Neuron (in vitro differentiated cells): ENCODE data around the gene PPP1CA.

Experiments used
- H2AFZ ChIP-seq: one replicate; pipeline ENCODE4 v1.6.1; 2013; ENCODE audit warnings: low read depth, mild to moderate bottlenecking, inconsistent platforms, low read length, moderate library complexity
- H3K27me3 ChIP-seq: one replicate; pipeline ENCODE4 v1.6.1; 2013; ENCODE audit warnings: low read length; ENCODE audit not compliant: insufficient read depth
- H3K36me3 ChIP-seq: one replicate; pipeline ENCODE4 v1.6.1; 2013; ENCODE audit warnings: low read length; ENCODE audit not compliant: insufficient read depth
- H3K4me1 ChIP-seq: one replicate; pipeline ENCODE4 v1.6.1; 2013; ENCODE audit warnings: low read length; ENCODE audit not compliant: insufficient read depth
- H3K4me3 ChIP-seq: 2 replicates; pipeline ENCODE4 v1.5.1; 2013; ENCODE audit warnings: mild to moderate bottlenecking, low read length, moderate library complexity
- H3K9me3 ChIP-seq: one replicate; pipeline ENCODE4 v1.6.1; 2013; ENCODE audit warnings: low read length

Gene PPP1CA

GRCh38 chr11:67438158-67438902 lies 36.7 kb upstream of the PPP1CA start:
- H2AFZ ChIP-seq, result no peak overlapping the region
- no peak overlapping the region for H3K4me3 ChIP-seq
- peaks cover 7% of the 10 kb centered on the region for H3K4me1 ChIP-seq
- H3K9me3 ChIP-seq, result no peaks in the 10 kb centered on the region
- H3K36me3 ChIP-seq, result peaks cover 43% of the 10 kb centered on the region
- H3K27me3 ChIP-seq, result no peaks in the 10 kb centered on the region

- no peaks in the 10 kb centered on the region for H3K9me3 ChIP-seq
- no peaks in the 10 kb centered on the region for H3K27me3 ChIP-seq
- peaks cover 48% of the 10 kb centered on the region for H3K36me3 ChIP-seq
- H3K4me3 ChIP-seq, result no peak overlapping the region
- peaks cover 5% of the 10 kb centered on the region for H3K4me1 ChIP-seq
- no peak overlapping the region for H2AFZ ChIP-seq
Measured at GRCh38 chr11:67437809-67438157, 36.1 kb upstream of the PPP1CA start.

GRCh38 chr11:67437082-67437808 lies 35.6 kb upstream of the PPP1CA start, which contains the start of gene PTPRCAP:
TSS of gene PTPRCAP (minus strand) at chr11:67437682. CDS start at chr11:67437619, 63 bp downstream.
- H2AFZ ChIP-seq, result no peak within 1 kb of the TSS
- H3K36me3 ChIP-seq, result peaks cover 53% of the 10 kb centered on the region
- no peaks in the 10 kb centered on the region for H3K27me3 ChIP-seq
- no peak within 1 kb of the TSS for H3K4me3 ChIP-seq
- H3K9me3 ChIP-seq, result no peaks in the 10 kb centered on the region
- H3K4me1 ChIP-seq, result peaks cover under 1% of the 10 kb centered on the region

- H3K36me3 ChIP-seq, result peaks cover 56% of the 10 kb centered on the region
Measured at GRCh38 chr11:67436459-67437081, 34.9 kb upstream of the PPP1CA start.

GRCh38 chr11:67435727-67436458 lies 34.2 kb upstream of the PPP1CA start:
- H3K4me3 ChIP-seq, result no peak overlapping the region
- no peaks in the 10 kb centered on the region for H3K4me1 ChIP-seq
- H3K27me3 ChIP-seq, result no peaks in the 10 kb centered on the region
- peaks cover 53% of the 10 kb centered on the region for H3K36me3 ChIP-seq
- no peaks in the 10 kb centered on the region for H3K9me3 ChIP-seq
- no peak overlapping the region for H2AFZ ChIP-seq

More at GRCh38 chr11:67436459-67437081, 34.9 kb upstream of the PPP1CA start:
- Histone ChIP-seq H3K27me3 (no peaks in the 10 kb centered on the region), H2AFZ (no peak overlapping the region), H3K4me3 (no peak overlapping the region), H3K4me1 (no peaks in the 10 kb centered on the region), H3K9me3 (no peaks in the 10 kb centered on the region)

- Histone ChIP-seq H2AFZ (no peak overlapping the region), H3K4me3 (no peak overlapping the region), H3K36me3 (peaks cover 54% of the 10 kb centered on the region), H3K9me3 (no peaks in the 10 kb centered on the region), H3K4me1 (no peaks in the 10 kb centered on the region), H3K27me3 (no peaks in the 10 kb centered on the region)
Measured at GRCh38 chr11:67435031-67435726, 33.5 kb upstream of the PPP1CA start.

GRCh38 chr11:67434395-67434881 lies 32.8 kb upstream of the PPP1CA start:
- Histone ChIP-seq H3K27me3 (no peaks in the 10 kb centered on the region), H2AFZ (no peak overlapping the region), H3K4me3 (no peak overlapping the region), H3K36me3 (peaks cover 52% of the 10 kb centered on the region), H3K9me3 (no peaks in the 10 kb centered on the region), H3K4me1 (peaks cover 2% of the 10 kb centered on the region)

GRCh38 chr11:67433536-67434394 lies 32.1 kb upstream of the PPP1CA start:
- Histone ChIP-seq H3K4me3 (no peak overlapping the region), H2AFZ (no peak overlapping the region), H3K36me3 (peaks cover 48% of the 10 kb centered on the region), H3K9me3 (no peaks in the 10 kb centered on the region), H3K4me1 (peaks cover 7% of the 10 kb centered on the region), H3K27me3 (no peaks in the 10 kb centered on the region)

- H3K36me3 ChIP-seq, result peaks cover 42% of the 10 kb centered on the region
Measured at GRCh38 chr11:67432655-67433349, 31.1 kb upstream of the PPP1CA start.

GRCh38 chr11:67431346-67432249 lies 29.9 kb upstream of the PPP1CA start:
- Histone ChIP-seq H3K27me3 (no peaks in the 10 kb centered on the region), H3K4me1 (peaks cover 11% of the 10 kb centered on the region), H3K4me3 (no peak overlapping the region), H3K9me3 (no peaks in the 10 kb centered on the region), H3K36me3 (peaks cover 42% of the 10 kb centered on the region), H2AFZ (no peak overlapping the region)

More at GRCh38 chr11:67432655-67433349, 31.1 kb upstream of the PPP1CA start:
- H2AFZ ChIP-seq, result no peak overlapping the region
- H3K9me3 ChIP-seq, result no peaks in the 10 kb centered on the region
- no peak overlapping the region for H3K4me3 ChIP-seq
- no peaks in the 10 kb centered on the region for H3K27me3 ChIP-seq
- peaks cover 8% of the 10 kb centered on the region for H3K4me1 ChIP-seq
